SK-N-SH treated with all-trans-retinoic acid at 6 μM for 48 hours (cell line): ENCODE measurements around the gene VPS4B.
A peak's percentile ranks its signal among the peaks of the same experiment; 100 is the strongest.

Experiments used
- ATAC-seq: fragments of 200-7000 bp; cut with Tn5 transposase; 3 replicates; pipeline ENCODE4 v1.9.1; 2020; ENCODE audit warnings: mild to moderate bottlenecking, moderate library complexity
- ARNTL ChIP-seq: fragments of 450-650 bp; formaldehyde crosslinking; IDR thresholded peaks from 2 replicates; pipeline ENCODE4 v1.5.0; 2020; ENCODE audit warnings: low read depth, mild to moderate bottlenecking, moderate library complexity, borderline replicate concordance
- BACH2 ChIP-seq: fragments of 250-450 bp; sonication (Bioruptor Pico); IDR thresholded peaks from 2 replicates; pipeline ENCODE4 v1.9.0; 2021; ENCODE audit warnings: mild to moderate bottlenecking, borderline replicate concordance
- CREB5 ChIP-seq: fragments of 250-450 bp; sonication (Bioruptor Pico); IDR thresholded peaks from 2 replicates; pipeline ENCODE4 v1.5.1; 2020; ENCODE audit warnings: low read depth, mild to moderate bottlenecking, moderate library complexity
- CSDC2 ChIP-seq: fragments of 250-450 bp; sonication (Bioruptor Pico); IDR thresholded peaks from 2 replicates; pipeline ENCODE4 v1.5.0; 2020; ENCODE audit warnings: mild to moderate bottlenecking, moderate library complexity
- CSRNP3 ChIP-seq: fragments of 250-450 bp; sonication (Bioruptor Pico); IDR thresholded peaks from 2 replicates; pipeline ENCODE4 v1.5.1; 2021; ENCODE audit warnings: mild to moderate bottlenecking, moderate library complexity
- GLIS3 ChIP-seq: fragments of 250-450 bp; sonication (Bioruptor Pico); IDR thresholded peaks from 2 replicates; pipeline ENCODE4 v1.5.0; 2020; ENCODE audit warnings: mild to moderate bottlenecking, moderate library complexity
- ISL1 ChIP-seq: fragments of 250-450 bp; sonication (Bioruptor Pico); IDR thresholded peaks from 2 replicates; pipeline ENCODE4 v2.1.2; 2022; ENCODE audit warnings: mild to moderate bottlenecking, moderate library complexity
- OSR1 ChIP-seq: fragments of 250-450 bp; sonication (Bioruptor Pico); IDR thresholded peaks from 2 replicates; pipeline ENCODE4 v1.8.0; 2022; ENCODE audit warnings: moderate library complexity, mild to moderate bottlenecking, inconsistent platforms
- PATZ1 ChIP-seq: fragments of 250-450 bp; sonication (Bioruptor Pico); IDR thresholded peaks from 2 replicates; pipeline ENCODE4 v1.8.0; 2020; ENCODE audit warnings: mild to moderate bottlenecking, moderate library complexity, borderline replicate concordance
- POU6F1 ChIP-seq: fragments of 250-450 bp; sonication (Bioruptor Pico); IDR thresholded peaks from 2 replicates; pipeline ENCODE4 v1.8.0; 2021; ENCODE audit warnings: low read depth, mild to moderate bottlenecking, moderate library complexity, borderline replicate concordance
- PPARA ChIP-seq: fragments of 250-450 bp; sonication (Bioruptor Pico); IDR thresholded peaks from 2 replicates; pipeline ENCODE4 v1.5.0; 2020; ENCODE audit warnings: mild to moderate bottlenecking, borderline replicate concordance
- RARB ChIP-seq: fragments of 250-450 bp; sonication (Bioruptor Pico); IDR thresholded peaks from 2 replicates; pipeline ENCODE4 v1.8.0; 2021; ENCODE audit warnings: mild to moderate bottlenecking, moderate library complexity
- SNAI2 ChIP-seq: fragments of 250-450 bp; sonication (Bioruptor Pico); IDR thresholded peaks from 2 replicates; pipeline ENCODE4 v1.5.0; 2020; ENCODE audit warnings: mild to moderate bottlenecking, moderate library complexity
- TCF4 ChIP-seq: fragments of 250-450 bp; sonication (Bioruptor Pico); IDR thresholded peaks from 2 replicates; pipeline ENCODE4 v1.8.0; 2021; ENCODE audit warnings: mild to moderate bottlenecking, moderate library complexity, borderline replicate concordance
- TOX ChIP-seq: fragments of 250-450 bp; sonication (Bioruptor Pico); IDR thresholded peaks from 2 replicates; pipeline ENCODE4 v1.8.0; 2021; ENCODE audit warnings: mild to moderate bottlenecking, moderate library complexity, borderline replicate concordance
- TSHZ2 ChIP-seq: fragments of 250-450 bp; sonication (Bioruptor Pico); IDR thresholded peaks from 2 replicates; pipeline ENCODE4 v1.5.0; 2020; ENCODE audit warnings: mild to moderate bottlenecking, moderate library complexity
- ZC3H10 ChIP-seq: fragments of 250-450 bp; sonication (Bioruptor Pico); IDR thresholded peaks from 2 replicates; pipeline ENCODE4 v1.5.1; 2021; ENCODE audit warnings: mild to moderate bottlenecking, moderate library complexity
- ZFP3 ChIP-seq: fragments of 250-450 bp; sonication (Bioruptor Pico); IDR thresholded peaks from 2 replicates; pipeline ENCODE4 v1.5.0; 2020; ENCODE audit warnings: mild to moderate bottlenecking, moderate library complexity
- ZFP30 ChIP-seq: fragments of 450-650 bp; formaldehyde crosslinking; IDR thresholded peaks from 2 replicates; pipeline ENCODE4 v1.5.0; 2022; ENCODE audit warnings: mild to moderate bottlenecking, moderate library complexity
- ZNF565 ChIP-seq: fragments of 450-650 bp; formaldehyde crosslinking; conservative IDR thresholded peaks from 2 replicates; pipeline ENCODE4 v1.5.0; 2020; ENCODE audit warnings: low read depth, mild to moderate bottlenecking, moderate library complexity
- ZNF70 ChIP-seq: fragments of 450-650 bp; formaldehyde crosslinking; IDR thresholded peaks from 2 replicates; pipeline ENCODE4 v1.5.0; 2020; ENCODE audit warnings: mild to moderate bottlenecking, moderate library complexity
- ZNF8 ChIP-seq: fragments of 450-650 bp; formaldehyde crosslinking; IDR thresholded peaks from 2 replicates; pipeline ENCODE4 v1.5.0; 2020; ENCODE audit warnings: mild to moderate bottlenecking, moderate library complexity

Gene VPS4B

GRCh38 chr18:63344918-63345317 lies 77.4 kb downstream of the VPS4B start:
- TF ChIP-seq BACH2 (CRISPR knock-in tag) (no peak), PPARA (CRISPR knock-in tag) (no peak), GLIS3 (no peak), SNAI2 (CRISPR knock-in tag) (no peak), POU6F1 (no peak), TOX (CRISPR knock-in tag) (no peak), ZNF565 (CRISPR knock-in tag) (no peak), ISL1 (no peak), CSRNP3 (no peak), PATZ1 (CRISPR knock-in tag) (no peak), ZNF70 (CRISPR knock-in tag) (no peak)
- no peak for ATAC-seq

GRCh38 chr18:63344263-63344662 lies 78.0 kb downstream of the VPS4B start:
- ATAC-seq, result no peak
- TF ChIP-seq BACH2 (CRISPR knock-in tag) (no peak), ISL1 (no peak)

GRCh38 chr18:63342206-63342605 lies 80.1 kb downstream of the VPS4B start:
- TF ChIP-seq PATZ1 (CRISPR knock-in tag) (no peak), CSDC2 (CRISPR knock-in tag) (no peak), BACH2 (CRISPR knock-in tag) (no peak), ZNF8 (no peak), ZFP3 (CRISPR knock-in tag) (no peak), ARNTL (CRISPR knock-in tag) (no peak), OSR1 (CRISPR knock-in tag) (no peak)
- ATAC-seq, result peak; percentile 69

GRCh38 chr18:63339920-63340484 lies 82.3 kb downstream of the VPS4B start:
- TF ChIP-seq ZNF8 (no peak), CREB5 (CRISPR knock-in tag) (no peak), ZC3H10 (no peak), OSR1 (CRISPR knock-in tag) (no peak), ISL1 (no peak), PPARA (CRISPR knock-in tag) (no peak), CSRNP3 (no peak), TOX (CRISPR knock-in tag) (no peak), ZNF565 (CRISPR knock-in tag) (no peak), CSDC2 (CRISPR knock-in tag) (no peak), ZNF70 (CRISPR knock-in tag) (no peak), SNAI2 (CRISPR knock-in tag) (no peak), RARB (CRISPR knock-in tag) (no peak), BACH2 (CRISPR knock-in tag) (no peak), TCF4 (no peak), ZFP30 (CRISPR knock-in tag) (no peak), ARNTL (CRISPR knock-in tag) (no peak), TSHZ2 (CRISPR knock-in tag) (no peak)
- ATAC-seq, result peak; percentile 62; the same call in 2 of the 3 replicates
